Activated effector memory CD4-positive, alpha-beta T cell treated with anti-CD3 and anti-CD28 coated beads, Interleukin-2, amount 50 U/mL, for 16 hours (primary cell): ENCODE data around the gene YOD1.

Source experiments
- DNase-seq: peaks from one replicate; pipeline ENCODE4 v3.0.0-alpha.2; 2020

YOD1 gene

GRCh38 chr1:207004931-207005830, 45.8 kb downstream of the YOD1 start:
- DNase-seq: peak; percentile 67

DNA sequence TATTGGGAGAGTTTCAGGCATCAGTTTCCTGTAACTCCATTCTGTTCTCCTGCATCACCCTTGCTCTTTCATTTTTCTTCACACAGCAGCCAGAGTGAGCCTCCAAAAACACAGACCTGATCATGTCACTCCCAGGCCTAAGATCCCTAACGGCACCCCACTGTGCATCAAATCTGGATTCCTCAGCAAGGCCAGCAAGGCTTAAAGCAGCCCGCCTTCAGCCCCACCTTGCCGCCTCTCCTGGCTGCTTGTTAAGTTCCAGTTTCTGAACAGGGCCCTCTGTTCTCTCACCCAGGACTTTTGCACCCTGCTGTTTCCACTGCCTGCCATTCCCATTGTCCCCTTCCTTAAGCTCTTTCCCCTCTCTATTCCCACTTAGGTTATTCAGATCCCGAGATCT, 47.8 kb downstream of the YOD1 start:
- no peak for DNase-seq

GRCh38 chr1:207002724-207003146, 48.3 kb downstream of the YOD1 start:
- DNase-seq: no peak

DNA sequence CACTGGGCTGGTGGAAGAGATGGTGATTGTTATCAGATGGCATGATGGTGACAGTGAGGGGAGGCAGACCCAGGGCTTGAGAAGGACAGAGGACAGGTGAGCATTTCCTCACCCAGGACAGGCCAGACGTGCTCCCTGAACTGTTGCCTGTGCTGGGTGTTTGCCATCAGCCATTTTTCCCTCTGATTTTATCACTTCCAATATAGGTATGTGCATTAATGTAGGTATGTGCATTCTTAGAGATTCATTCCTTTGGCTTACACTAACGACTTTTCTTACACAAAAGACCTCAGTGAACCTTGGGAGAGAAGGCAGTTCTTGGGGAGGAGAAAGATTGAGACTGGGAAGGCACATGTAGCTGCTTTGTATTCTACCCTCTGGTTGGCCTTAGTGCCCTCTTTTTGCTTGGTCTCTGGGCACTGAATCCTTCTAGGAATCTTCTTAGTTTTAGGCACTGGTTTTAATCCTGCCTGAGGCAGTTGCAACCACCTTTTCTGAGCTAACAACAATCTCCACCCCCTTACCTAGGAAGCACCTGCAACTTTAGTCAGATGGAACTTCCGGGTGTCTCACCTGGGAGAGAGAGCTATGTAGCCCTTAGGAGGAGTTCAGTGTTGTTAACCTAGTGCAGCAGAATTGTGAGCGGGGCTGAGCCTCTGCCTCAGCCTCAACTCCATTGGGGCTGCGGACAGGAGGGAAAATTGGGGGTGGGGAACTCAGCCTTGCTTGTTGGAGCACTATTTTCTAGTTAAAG, 49.3 kb downstream of the YOD1 start:
- DNase-seq: no peak

GRCh38 chr1:207000651-207001291, 50.2 kb downstream of the YOD1 start:
- DNase-seq: no peak

- no peak for DNase-seq
Measured at GRCh38 chr1:206998816-206999215, 52.2 kb downstream of the YOD1 start.
